Measurements from ENCODE around the gene CRYGC.

GRCh38 chr2:208136716-208137094 lies 7.1 kb upstream of the CRYGC start:
- TF ChIP-seq POLR2A (IDR thresholded peaks at IDR 0.05) (no peak), CTCF (IDR thresholded peaks at IDR 0.05) (no peak), POLR2AphosphoS5 (IDR thresholded peaks at IDR 0.05) (no peak), EP300 (IDR thresholded peaks at IDR 0.05) (no peak)

Data from sigmoid colon (tissue), 4 donors.